Fibroblast of skin of scalp (primary cell): Measurements from ENCODE around the gene SSH2.
"Not testable (repeated sequence)": the region's sequence is repeated elsewhere in the genome, so short reads cannot be mapped to it uniquely, and the experiment has no call there.

Experiments
- DNase-seq: peaks from one replicate; pipeline ENCODE4 v3.0.0-alpha.2; 2013

The SSH2 gene

GRCh38 chr17:29927546-29927945 is 2.5 kb downstream of the SSH2 start:
- no peak for DNase-seq

- DNase-seq = no peak
Measured at GRCh38 chr17:29924786-29925185, 5.2 kb downstream of the SSH2 start.

GRCh38 chr17:29918922-29919856 is 10.8 kb downstream of the SSH2 start:
- peak; percentile 41 for DNase-seq

GRCh38 chr17:29918016-29918415 is 12.0 kb downstream of the SSH2 start:
- no peak for DNase-seq

GRCh38 chr17:29914819-29915537 is 15.1 kb downstream of the SSH2 start:
- DNase-seq = no peak

- peak; percentile 6 for DNase-seq
Measured at GRCh38 chr17:29911641-29912177, 18.3 kb downstream of the SSH2 start.

- DNase-seq = no peak
Measured at GRCh38 chr17:29909236-29910003, 20.6 kb downstream of the SSH2 start.

GRCh38 chr17:29906969-29907368 is 23.1 kb downstream of the SSH2 start:
- DNase-seq = no peak

GRCh38 chr17:29905879-29906167 is 24.2 kb downstream of the SSH2 start:
- DNase-seq = no peak

GRCh38 chr17:29905086-29905878 is 24.7 kb downstream of the SSH2 start:
- no peak for DNase-seq

- DNase-seq = no peak
Measured at GRCh38 chr17:29903471-29903870, 26.6 kb downstream of the SSH2 start.

GRCh38 chr17:29897136-29897535 is 32.9 kb downstream of the SSH2 start:
- DNase-seq = not testable (repeated sequence)

GRCh38 chr17:29892201-29892600 is 37.8 kb downstream of the SSH2 start:
- no peak for DNase-seq

GRCh38 chr17:29891131-29891530 is 38.9 kb downstream of the SSH2 start:
- DNase-seq = no peak

GRCh38 chr17:29885031-29885640 is 44.9 kb downstream of the SSH2 start:
- DNase-seq = no peak

- peak; percentile 48 for DNase-seq
Measured at GRCh38 chr17:29883497-29883896, 46.5 kb downstream of the SSH2 start.

- DNase-seq = no peak
Measured at GRCh38 chr17:29881256-29881655, 48.8 kb downstream of the SSH2 start.

- DNase-seq = no peak
Measured at GRCh38 chr17:29880031-29880430, 50.0 kb downstream of the SSH2 start.

- no peak for DNase-seq
Measured at GRCh38 chr17:29874931-29875596, 55.0 kb downstream of the SSH2 start.

GRCh38 chr17:29874358-29874757 is 55.7 kb downstream of the SSH2 start:
- not testable (repeated sequence) for DNase-seq

- DNase-seq = no peak
Measured at GRCh38 chr17:29873476-29873875, 56.6 kb downstream of the SSH2 start.
